HepG2 (cell line): Measurements from ENCODE around the gene TRIM27. TPM values are rescaled to one million over a fixed set of nuclear protein-coding genes. Genes with fewer than 3 reads are reported as not detected.

Experiments used
- BRCA1 ChIP-seq: sonication (generic); formaldehyde crosslinking; IDR thresholded peaks from 2 replicates; pipeline ENCODE4 v1.4.0; 2020; ENCODE audit warnings: missing genetic modification reagents
- DMAP1 ChIP-seq: IDR thresholded peaks from 2 replicates; pipeline ENCODE4 v1.6.1; 2016
- EHMT2 ChIP-seq: fragments of 200-600 bp; sonication (generic); IDR thresholded peaks from 2 replicates; pipeline ENCODE4 v1.7.0; 2017; ENCODE audit warnings: antibody characterized with exemption, low read depth, low read length, borderline replicate concordance
- KLF6 ChIP-seq: IDR thresholded peaks from 2 replicates; pipeline ENCODE4 v1.8.0; 2016; ENCODE audit warnings: missing biosample characterization, missing genetic modification reagents
- MED13 ChIP-seq: sonication (generic); formaldehyde crosslinking; IDR thresholded peaks from 2 replicates; pipeline ENCODE4 v1.5.0; 2020; ENCODE audit warnings: missing genetic modification reagents
- NFRKB ChIP-seq: fragments of 450-650 bp; IDR thresholded peaks from 2 replicates; pipeline ENCODE4 v1.6.1; 2017
- REL ChIP-seq: sonication (generic); formaldehyde crosslinking; conservative IDR thresholded peaks from 2 replicates; pipeline ENCODE4 v1.8.0; 2022; ENCODE audit warnings: mild to moderate bottlenecking, missing genetic modification reagents, moderate library complexity
- SIX4 ChIP-seq: sonication (generic); formaldehyde crosslinking; IDR thresholded peaks from 2 replicates; pipeline ENCODE4 v1.4.0; 2020; ENCODE audit warnings: missing genetic modification reagents
- SKIL ChIP-seq: sonication (generic); formaldehyde crosslinking; IDR thresholded peaks from 2 replicates; pipeline ENCODE4 v1.8.0; 2022; ENCODE audit warnings: missing genetic modification reagents, mild to moderate bottlenecking, moderate library complexity, borderline replicate concordance
- SNRNP70 ChIP-seq: fragments of 200-400 bp; formaldehyde crosslinking; IDR thresholded peaks from 2 replicates; pipeline ENCODE4 v1.6.1; 2017; ENCODE audit warnings: mild to moderate bottlenecking, low read depth, low read length, moderate library complexity
- ZC3H4 ChIP-seq: sonication (generic); formaldehyde crosslinking; IDR thresholded peaks from 2 replicates; pipeline ENCODE4 v1.4.0; 2020; ENCODE audit warnings: missing genetic modification reagents, borderline replicate concordance
- ZFP36 ChIP-seq: fragments of 150-350 bp; IDR thresholded peaks from 2 replicates; pipeline ENCODE4 v1.6.1; 2018; ENCODE audit warnings: borderline replicate concordance, low read length, low read depth; ENCODE audit not compliant: partially characterized antibody
- ZFY ChIP-seq: sonication (generic); formaldehyde crosslinking; IDR thresholded peaks from 2 replicates; pipeline ENCODE4 v1.4.0; 2020; ENCODE audit warnings: missing genetic modification reagents
- ZNF30 ChIP-seq: sonication (generic); formaldehyde crosslinking; IDR thresholded peaks from 2 replicates; pipeline ENCODE4 v1.5.0; 2020; ENCODE audit warnings: mild to moderate bottlenecking, missing genetic modification reagents
- ZNF441 ChIP-seq: sonication (generic); formaldehyde crosslinking; IDR thresholded peaks from 2 replicates; pipeline ENCODE4 v1.7.0; 2021; ENCODE audit warnings: missing genetic modification reagents, borderline replicate concordance
- ZNF510 ChIP-seq: sonication (generic); formaldehyde crosslinking; IDR thresholded peaks from 2 replicates; pipeline ENCODE4 v1.4.0; 2020; ENCODE audit warnings: low read depth, mild to moderate bottlenecking, missing genetic modification reagents
- ZNF567 ChIP-seq: sonication (generic); formaldehyde crosslinking; IDR thresholded peaks from 2 replicates; pipeline ENCODE4 v1.8.1; 2023; ENCODE audit warnings: mild to moderate bottlenecking, missing genetic modification reagents, borderline replicate concordance
- ZSCAN22 ChIP-seq: sonication (generic); formaldehyde crosslinking; IDR thresholded peaks from 2 replicates; pipeline ENCODE4 v1.4.0; 2020; ENCODE audit warnings: mild to moderate bottlenecking, missing genetic modification reagents
- ZSCAN9 ChIP-seq: IDR thresholded peaks from 2 replicates; pipeline ENCODE4 v1.6.1; 2016; ENCODE audit warnings: borderline replicate concordance
- polyA plus RNA-seq, 8 experiments: library from polyadenylated mRNA; depleted of rRNA in 3 of 8; stranded (reverse) in 7 of 8; unstranded in 1 of 8; fragments of >200 nt; fragmentation: Illumina TruSeq in 4 of 8; extraction: Trizol in 4 of 8; gene quantifications; 2 replicates each; pipeline versions ENCODE4 v1.2.1 to v1.2.3, GENCODE V29; 2011 to 2016; ENCODE audit warnings: low read depth in 4 of 8, missing spikeins in 1 of 8, mixed read lengths in 1 of 8; ENCODE audit not compliant: insufficient read depth in 1 of 8
- total RNA-seq, 5 experiments: library from RNA; depleted of rRNA; stranded (reverse); fragments of >200 nt; fragmentation: Illumina TruSeq; extraction: Trizol; gene quantifications; 2 replicates each; pipeline ENCODE4 v1.2.3, GENCODE V29; 2016; ENCODE audit warnings: low read depth in 1 of 5
- TF ChIP-seq, protein P1 (sequence below): IDR thresholded peaks from 2 replicates; pipeline ENCODE4 v1.6.1; 2016; ENCODE audit warnings: low read depth, control low read depth
- TF ChIP-seq, protein P2 (sequence below): IDR thresholded peaks from 2 replicates; pipeline ENCODE4 v1.6.1; 2012; ENCODE audit warnings: inconsistent platforms
- TF ChIP-seq, protein P3 (sequence below): IDR thresholded peaks from 2 replicates; pipeline ENCODE4 v1.6.1; 2016; ENCODE audit warnings: low read depth, missing genetic modification reagents, missing compliant biosample characterization

Gene TRIM27
- total and polyA plus RNA-seq, 2 of the 13 experiments (the other 11 are each of a cell fraction or from before 2014, with no cell fraction given), result 88.6 to 112 TPM

DNA sequence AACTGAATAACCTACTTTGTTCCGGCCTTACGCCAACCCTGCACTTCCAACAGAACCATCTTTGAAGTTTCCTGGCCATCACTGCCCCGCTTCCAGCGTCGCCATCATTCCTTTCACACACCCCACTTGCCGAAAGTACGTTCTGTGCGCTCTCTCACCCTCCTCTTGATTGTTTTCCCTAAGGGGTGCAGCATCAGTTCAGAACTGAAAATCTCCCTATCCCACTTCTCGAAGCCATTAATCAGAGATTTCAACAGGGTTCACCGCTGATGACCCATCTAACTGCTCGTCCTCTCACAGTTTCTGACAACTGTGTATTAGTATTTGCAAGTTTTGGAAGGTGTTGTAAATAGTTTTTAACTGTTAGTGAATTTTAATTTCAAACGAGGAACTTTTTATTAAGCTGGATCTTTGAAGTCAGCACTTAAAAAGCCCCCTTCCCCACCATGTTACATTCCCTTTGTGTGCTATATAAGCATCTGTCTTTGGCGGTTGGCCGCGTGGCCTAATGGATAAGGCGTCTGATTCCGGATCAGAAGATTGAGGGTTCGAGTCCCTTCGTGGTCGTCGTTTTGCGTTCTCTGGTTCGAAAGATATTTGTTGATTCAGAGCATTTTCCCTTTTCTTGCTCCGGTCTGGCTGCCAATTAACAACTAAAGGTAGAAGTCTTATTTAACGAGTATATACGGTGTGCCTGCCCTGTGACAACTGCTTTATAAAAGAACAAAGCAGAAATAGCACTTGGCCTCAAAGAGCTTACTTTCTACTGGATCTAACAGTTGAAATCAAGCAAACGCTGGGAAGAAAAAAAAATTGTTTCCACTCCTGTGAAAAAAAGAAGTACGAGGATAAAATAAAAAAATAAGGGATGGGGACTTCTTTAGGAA lies 42.6 kb downstream of the TRIM27 start (continued):
- TF ChIP-seq, protein P1, sequence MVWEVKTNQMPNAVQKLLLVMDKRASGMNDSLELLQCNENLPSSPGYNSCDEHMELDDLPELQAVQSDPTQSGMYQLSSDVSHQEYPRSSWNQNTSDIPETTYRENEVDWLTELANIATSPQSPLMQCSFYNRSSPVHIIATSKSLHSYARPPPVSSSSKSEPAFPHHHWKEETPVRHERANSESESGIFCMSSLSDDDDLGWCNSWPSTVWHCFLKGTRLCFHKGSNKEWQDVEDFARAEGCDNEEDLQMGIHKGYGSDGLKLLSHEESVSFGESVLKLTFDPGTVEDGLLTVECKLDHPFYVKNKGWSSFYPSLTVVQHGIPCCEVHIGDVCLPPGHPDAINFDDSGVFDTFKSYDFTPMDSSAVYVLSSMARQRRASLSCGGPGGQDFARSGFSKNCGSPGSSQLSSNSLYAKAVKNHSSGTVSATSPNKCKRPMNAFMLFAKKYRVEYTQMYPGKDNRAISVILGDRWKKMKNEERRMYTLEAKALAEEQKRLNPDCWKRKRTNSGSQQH (CRISPR knock-in tag), result no peak
- TF ChIP-seq MED13 (no peak), BRCA1 (CRISPR knock-in tag) (no peak), ZNF567 (CRISPR knock-in tag) (no peak), ZSCAN9 (CRISPR knock-in tag) (peak; percentile 93), ZNF441 (CRISPR knock-in tag) (0 out of 2 replicates have a peak, but pooled peaks have one; percentile 20), ZNF30 (CRISPR knock-in tag) (no peak), REL (CRISPR knock-in tag) (no peak), ZSCAN22 (no peak), ZFP36 (no peak), SIX4 (CRISPR knock-in tag) (no peak), ZFY (CRISPR knock-in tag) (no peak), KLF6 (CRISPR knock-in tag) (peak; percentile 77; the same call in 1 of the 2 replicates), SNRNP70 (no peak), DMAP1 (CRISPR knock-in tag) (no peak), ZC3H4 (no peak), SKIL (CRISPR knock-in tag) (no peak), ZNF510 (no peak), EHMT2 (no peak), NFRKB (no peak)
- TF ChIP-seq, protein P2, sequence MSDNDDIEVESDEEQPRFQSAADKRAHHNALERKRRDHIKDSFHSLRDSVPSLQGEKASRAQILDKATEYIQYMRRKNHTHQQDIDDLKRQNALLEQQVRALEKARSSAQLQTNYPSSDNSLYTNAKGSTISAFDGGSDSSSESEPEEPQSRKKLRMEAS, result peak; percentile 71; the same call in 1 of the 2 replicates
- TF ChIP-seq, protein P3, sequence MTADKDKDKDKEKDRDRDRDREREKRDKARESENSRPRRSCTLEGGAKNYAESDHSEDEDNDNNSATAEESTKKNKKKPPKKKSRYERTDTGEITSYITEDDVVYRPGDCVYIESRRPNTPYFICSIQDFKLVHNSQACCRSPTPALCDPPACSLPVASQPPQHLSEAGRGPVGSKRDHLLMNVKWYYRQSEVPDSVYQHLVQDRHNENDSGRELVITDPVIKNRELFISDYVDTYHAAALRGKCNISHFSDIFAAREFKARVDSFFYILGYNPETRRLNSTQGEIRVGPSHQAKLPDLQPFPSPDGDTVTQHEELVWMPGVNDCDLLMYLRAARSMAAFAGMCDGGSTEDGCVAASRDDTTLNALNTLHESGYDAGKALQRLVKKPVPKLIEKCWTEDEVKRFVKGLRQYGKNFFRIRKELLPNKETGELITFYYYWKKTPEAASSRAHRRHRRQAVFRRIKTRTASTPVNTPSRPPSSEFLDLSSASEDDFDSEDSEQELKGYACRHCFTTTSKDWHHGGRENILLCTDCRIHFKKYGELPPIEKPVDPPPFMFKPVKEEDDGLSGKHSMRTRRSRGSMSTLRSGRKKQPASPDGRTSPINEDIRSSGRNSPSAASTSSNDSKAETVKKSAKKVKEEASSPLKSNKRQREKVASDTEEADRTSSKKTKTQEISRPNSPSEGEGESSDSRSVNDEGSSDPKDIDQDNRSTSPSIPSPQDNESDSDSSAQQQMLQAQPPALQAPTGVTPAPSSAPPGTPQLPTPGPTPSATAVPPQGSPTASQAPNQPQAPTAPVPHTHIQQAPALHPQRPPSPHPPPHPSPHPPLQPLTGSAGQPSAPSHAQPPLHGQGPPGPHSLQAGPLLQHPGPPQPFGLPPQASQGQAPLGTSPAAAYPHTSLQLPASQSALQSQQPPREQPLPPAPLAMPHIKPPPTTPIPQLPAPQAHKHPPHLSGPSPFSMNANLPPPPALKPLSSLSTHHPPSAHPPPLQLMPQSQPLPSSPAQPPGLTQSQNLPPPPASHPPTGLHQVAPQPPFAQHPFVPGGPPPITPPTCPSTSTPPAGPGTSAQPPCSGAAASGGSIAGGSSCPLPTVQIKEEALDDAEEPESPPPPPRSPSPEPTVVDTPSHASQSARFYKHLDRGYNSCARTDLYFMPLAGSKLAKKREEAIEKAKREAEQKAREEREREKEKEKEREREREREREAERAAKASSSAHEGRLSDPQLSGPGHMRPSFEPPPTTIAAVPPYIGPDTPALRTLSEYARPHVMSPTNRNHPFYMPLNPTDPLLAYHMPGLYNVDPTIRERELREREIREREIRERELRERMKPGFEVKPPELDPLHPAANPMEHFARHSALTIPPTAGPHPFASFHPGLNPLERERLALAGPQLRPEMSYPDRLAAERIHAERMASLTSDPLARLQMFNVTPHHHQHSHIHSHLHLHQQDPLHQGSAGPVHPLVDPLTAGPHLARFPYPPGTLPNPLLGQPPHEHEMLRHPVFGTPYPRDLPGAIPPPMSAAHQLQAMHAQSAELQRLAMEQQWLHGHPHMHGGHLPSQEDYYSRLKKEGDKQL (CRISPR knock-in tag), result no peak
